ENCODE measurements around the gene MAP4K3.

Gene MAP4K3

DNA sequence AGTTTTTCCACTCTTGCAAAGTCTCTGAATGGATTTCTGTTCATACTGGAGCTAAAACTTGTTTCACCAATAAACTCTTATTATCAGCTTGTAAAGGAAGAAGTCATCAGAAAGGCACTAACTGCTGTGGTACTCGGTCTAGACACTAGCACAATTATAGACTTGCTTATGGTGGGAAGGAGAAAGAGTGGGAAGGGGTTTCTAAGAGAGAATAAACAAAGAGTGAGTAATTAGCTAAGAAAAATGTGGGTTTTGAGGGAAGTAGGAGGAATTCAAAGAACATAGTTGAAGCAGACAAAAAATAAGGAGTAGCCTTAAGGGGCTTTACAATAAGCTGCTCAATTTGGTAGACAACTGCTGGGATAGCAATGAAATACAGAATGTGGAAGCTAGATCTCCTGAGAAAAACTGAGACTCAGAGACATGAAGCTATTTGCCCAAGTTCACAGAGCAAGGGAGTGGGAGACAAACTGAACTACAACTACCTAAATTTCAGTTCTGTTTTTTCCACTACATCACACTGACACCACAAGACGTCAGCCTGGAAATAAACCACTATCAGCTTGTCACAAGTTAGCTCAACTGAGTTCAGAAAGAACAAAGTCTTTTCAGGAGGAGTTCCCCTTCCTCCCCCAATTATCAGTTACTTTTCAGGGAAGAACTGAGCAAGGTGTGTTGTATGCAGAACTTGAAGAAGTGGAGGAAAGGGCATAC is 59.7 kb downstream of the MAP4K3 start:
- Histone ChIP-seq H3K4me3 (ENCODE audit: low read depth in 1 of 2, low read length in 1 of 2) (no peak overlapping the region), H3K27me3 (no peaks in the 10 kb centered on the region), H3K36me3 (no peaks in the 10 kb centered on the region), H3K27ac (no peak overlapping the region), H3K9me3 (no peaks in the 10 kb centered on the region), H3K4me1 (ENCODE audit: control insufficient read depth in 1 of 2, insufficient read depth in 1 of 2, low read depth in 1 of 2, low read length in 1 of 2) (no peaks in the 10 kb centered on the region)
- TF ChIP-seq, protein P1, sequence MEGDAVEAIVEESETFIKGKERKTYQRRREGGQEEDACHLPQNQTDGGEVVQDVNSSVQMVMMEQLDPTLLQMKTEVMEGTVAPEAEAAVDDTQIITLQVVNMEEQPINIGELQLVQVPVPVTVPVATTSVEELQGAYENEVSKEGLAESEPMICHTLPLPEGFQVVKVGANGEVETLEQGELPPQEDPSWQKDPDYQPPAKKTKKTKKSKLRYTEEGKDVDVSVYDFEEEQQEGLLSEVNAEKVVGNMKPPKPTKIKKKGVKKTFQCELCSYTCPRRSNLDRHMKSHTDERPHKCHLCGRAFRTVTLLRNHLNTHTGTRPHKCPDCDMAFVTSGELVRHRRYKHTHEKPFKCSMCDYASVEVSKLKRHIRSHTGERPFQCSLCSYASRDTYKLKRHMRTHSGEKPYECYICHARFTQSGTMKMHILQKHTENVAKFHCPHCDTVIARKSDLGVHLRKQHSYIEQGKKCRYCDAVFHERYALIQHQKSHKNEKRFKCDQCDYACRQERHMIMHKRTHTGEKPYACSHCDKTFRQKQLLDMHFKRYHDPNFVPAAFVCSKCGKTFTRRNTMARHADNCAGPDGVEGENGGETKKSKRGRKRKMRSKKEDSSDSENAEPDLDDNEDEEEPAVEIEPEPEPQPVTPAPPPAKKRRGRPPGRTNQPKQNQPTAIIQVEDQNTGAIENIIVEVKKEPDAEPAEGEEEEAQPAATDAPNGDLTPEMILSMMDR (IDR thresholded peaks at IDR 0.05), result no peak

DNA sequence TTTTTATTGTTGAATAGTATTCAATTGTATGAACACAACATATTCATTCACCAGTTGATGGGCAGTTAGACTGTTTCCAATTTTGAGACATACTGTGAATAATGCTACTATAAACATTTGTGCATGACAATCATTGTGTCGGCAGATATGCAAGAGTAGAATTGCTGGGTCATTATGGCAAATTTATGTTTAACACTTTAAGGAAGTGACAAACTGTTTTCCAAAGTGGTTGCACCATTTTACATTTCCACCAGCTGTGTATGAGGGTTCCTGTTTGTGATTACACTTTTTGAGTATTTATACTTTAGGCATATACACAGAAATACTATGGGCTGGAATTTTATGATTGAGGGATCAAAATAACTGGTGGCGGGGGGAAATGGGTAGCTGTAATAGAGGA is 61.2 kb downstream of the MAP4K3 start:
- Histone ChIP-seq H3K4me3 (ENCODE audit: low read depth in 1 of 2, low read length in 1 of 2) (no peak overlapping the region), H3K4me1 (ENCODE audit: control insufficient read depth in 1 of 2, insufficient read depth in 1 of 2, low read depth in 1 of 2, low read length in 1 of 2) (no peaks in the 10 kb centered on the region)
- TF ChIP-seq, protein P1 (IDR thresholded peaks at IDR 0.05), result no peak

DNA sequence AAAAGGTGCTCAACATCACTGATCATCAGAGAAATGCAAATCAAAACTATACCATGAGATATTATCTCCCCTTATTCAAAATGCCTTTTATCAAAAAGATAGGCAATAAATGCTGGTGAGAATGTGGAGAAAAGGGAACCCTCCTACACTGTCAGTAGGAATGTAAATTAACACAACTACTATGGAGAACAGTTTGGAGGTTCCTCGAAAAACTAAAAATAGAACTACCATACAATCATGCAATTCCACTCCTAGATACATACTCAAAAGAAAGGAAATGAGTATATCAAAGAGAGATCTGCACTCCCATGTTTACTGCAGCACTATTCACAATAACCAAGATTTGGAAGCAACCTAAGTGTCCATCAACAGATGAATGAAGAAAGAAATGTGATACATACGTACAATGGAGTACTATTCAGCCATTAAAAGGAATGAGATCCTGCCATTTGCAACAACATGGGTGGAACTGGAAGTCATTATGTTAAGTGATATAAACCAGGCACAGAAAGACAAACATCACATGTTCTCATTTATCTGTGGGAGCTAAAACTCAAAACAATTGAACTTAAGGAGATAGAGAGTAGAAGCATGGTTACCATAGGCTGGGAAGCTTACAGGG is 63.8 kb downstream of the MAP4K3 start:
- Histone ChIP-seq H3K4me1 (ENCODE audit: control insufficient read depth in 1 of 2, insufficient read depth in 1 of 2, low read depth in 1 of 2, low read length in 1 of 2) (no peaks in the 10 kb centered on the region), H3K36me3 (no peaks in the 10 kb centered on the region), H3K4me3 (ENCODE audit: low read depth in 1 of 2, low read length in 1 of 2) (no peak overlapping the region), H3K9me3 (no peaks in the 10 kb centered on the region), H3K27ac (no peak overlapping the region), H3K27me3 (no peaks in the 10 kb centered on the region)
- TF ChIP-seq, protein P1 (IDR thresholded peaks at IDR 0.05), result no peak

More for the DNA sequence above, 61.2 kb downstream of the MAP4K3 start:
- no peak overlapping the region for H3K27ac ChIP-seq
- no peaks in the 10 kb centered on the region for H3K36me3 ChIP-seq
- H3K9me3 ChIP-seq, result no peaks in the 10 kb centered on the region
- no peaks in the 10 kb centered on the region for H3K27me3 ChIP-seq

GRCh38 chr2:39370101-39370500 is 67.0 kb downstream of the MAP4K3 start:
- no peak overlapping the region for H3K27ac ChIP-seq
- no peaks in the 10 kb centered on the region for H3K27me3 ChIP-seq
- H3K36me3 ChIP-seq, result no peaks in the 10 kb centered on the region
- TF ChIP-seq, protein P1 (IDR thresholded peaks at IDR 0.05), result no peak
- no peaks in the 10 kb centered on the region for H3K9me3 ChIP-seq
- H3K4me1 ChIP-seq (ENCODE audit: control insufficient read depth in 1 of 2, insufficient read depth in 1 of 2, low read depth in 1 of 2, low read length in 1 of 2), result no peaks in the 10 kb centered on the region
- no peak overlapping the region for H3K4me3 ChIP-seq (ENCODE audit: low read depth in 1 of 2, low read length in 1 of 2)

DNA sequence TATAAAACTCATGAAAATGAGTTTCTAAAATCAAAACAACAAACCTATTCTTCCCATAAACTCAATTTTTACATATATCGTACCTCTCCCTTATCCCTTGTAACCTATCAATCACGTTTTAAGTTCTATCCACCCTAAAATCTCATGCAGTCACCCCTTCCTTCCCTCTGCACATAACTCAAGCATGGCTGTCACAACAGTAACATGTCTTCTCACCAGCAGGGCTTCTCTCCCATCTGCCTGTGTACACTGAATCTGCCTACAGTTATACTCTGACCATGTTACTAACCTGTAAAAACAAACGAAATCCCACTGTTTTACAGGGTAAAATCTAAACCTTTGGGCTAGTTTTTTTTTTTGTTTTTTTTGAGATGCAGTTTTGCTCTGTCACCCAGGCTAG is 68.2 kb downstream of the MAP4K3 start:
- Histone ChIP-seq H3K9me3 (no peaks in the 10 kb centered on the region), H3K36me3 (no peaks in the 10 kb centered on the region), H3K4me3 (ENCODE audit: low read depth in 1 of 2, low read length in 1 of 2) (no peak overlapping the region), H3K27ac (no peak overlapping the region), H3K27me3 (no peaks in the 10 kb centered on the region), H3K4me1 (ENCODE audit: control insufficient read depth in 1 of 2, insufficient read depth in 1 of 2, low read depth in 1 of 2, low read length in 1 of 2) (no peaks in the 10 kb centered on the region)
- TF ChIP-seq, protein P1 (IDR thresholded peaks at IDR 0.05), result no peak

All from neutrophil (primary cell).